Transverse colon (tissue), 4 donors: ENCODE data around the gene CCHCR1. TPM values are rescaled to one million over a fixed set of nuclear protein-coding genes. Genes with fewer than 3 reads are reported as not detected.

Experiments used
- DNase-seq: peaks from one replicate; pipeline ENCODE4 v3.0.0-alpha.2; 2019
- H3K27ac ChIP-seq, 4 donors: fragments of 200-600 bp; sonication (generic); 2 replicates each; pipeline ENCODE4 v1.5.1; 2016 to 2018; ENCODE audit warnings: inconsistent platforms in 4 of 4
- H3K27me3 ChIP-seq: fragments of 200-600 bp; sonication (generic); 2 replicates; pipeline ENCODE4 v1.5.1; 2017; ENCODE audit warnings: inconsistent platforms
- H3K36me3 ChIP-seq, 4 donors: fragments of 200-600 bp; sonication (generic); 2 replicates each; pipeline ENCODE4 v1.5.1; 2017 to 2019; ENCODE audit warnings: inconsistent platforms in 4 of 4
- H3K4me1 ChIP-seq, 4 donors: fragments of 200-600 bp; sonication (generic); 2 replicates each; pipeline ENCODE4 v1.5.1; 2017 to 2020; ENCODE audit warnings: inconsistent platforms in 4 of 4
- H3K4me3 ChIP-seq, 4 donors: fragments of 200-600 bp; sonication (generic); 1 replicate in 1 of 4; 2 replicates in 3 of 4; pipeline versions ENCODE4 v1.5.1 to v1.6.1; 2017 to 2019; ENCODE audit warnings: inconsistent platforms in 4 of 4
- H3K9me3 ChIP-seq, 2 donors: fragments of 200-600 bp; sonication (generic); 2 replicates each; pipeline ENCODE4 v1.5.1; 2017 to 2019; ENCODE audit warnings: inconsistent platforms in 2 of 2
- CTCF ChIP-seq, 5 experiments: fragments of 200-600 bp in 3 of 5; fragments of 450-650 bp in 2 of 5; sonication (generic) in 3 of 5; IDR thresholded peaks; 1 replicate in 2 of 5; 2 replicates in 3 of 5; pipeline ENCODE4 v1.5.1; 2016 to 2017; ENCODE audit warnings: antibody characterized with exemption in 5 of 5, inconsistent platforms in 3 of 5, mild to moderate bottlenecking in 2 of 5, moderate library complexity in 1 of 5
- EP300 ChIP-seq: sonication (generic); formaldehyde crosslinking; IDR thresholded peaks from one replicate; pipeline ENCODE4 v1.6.1; 2017; ENCODE audit warnings: antibody characterized with exemption, low read depth
- POLR2A ChIP-seq: fragments of 450-650 bp; IDR thresholded peaks from one replicate; pipeline ENCODE4 v1.6.1; 2016; ENCODE audit warnings: antibody characterized with exemption, mild to moderate bottlenecking, moderate library complexity
- POLR2AphosphoS5 ChIP-seq, 3 donors: sonication (generic); formaldehyde crosslinking; IDR thresholded peaks; one replicate each; pipeline ENCODE4 v1.6.1; 2016; ENCODE audit warnings: antibody characterized with exemption in 3 of 3
- WGBS, 2 donors: methylation state at CpG; one replicate each; pipeline ENCODE4 v1.1.5; 2018; ENCODE audit warnings: low coverage in 1 of 2; 5-methylcytosine and 5-hydroxymethylcytosine counted together
- in situ Hi-C, 4 donors: fragments of 200-750 bp; cut with MboI; loops; one replicate each; pipeline versions ENCODE4 v1.15.0 to v1.15.1; 2017; ENCODE audit warnings: low sequenced_read_pairs in 3 of 4, low pct_ligation_motif_present in 1 of 4, low pct_unique_long_range_greater_than_20kb in 1 of 4
- intact Hi-C: fragments of 100-400 bp; cut with DNase I; formaldehyde crosslinking; loops from one replicate; pipeline ENCODE4 v1.15.1; 2023; ENCODE audit warnings: low total_unique reads
- total RNA-seq, 4 donors: library from RNA; depleted of rRNA; stranded (reverse); fragments of >200 nt; gene quantifications; one replicate each; pipeline ENCODE4 v1.1.0, GENCODE V29; 2016

CCHCR1 gene
- total RNA-seq, 4 donors from 2014 or later = 15.0 to 44.1 (median 29.9) TPM

GRCh38 chr6:31122791-31123706, 34.6 kb downstream of the CCHCR1 start:
- Histone ChIP-seq H3K27me3 (no peaks in the 10 kb centered on the region), H3K4me3 (no peak overlapping the region), H3K4me1 (peaks cover 0 to 12% (median 4%) of the 10 kb centered on the region in 4 donors), H3K27ac (peak overlapping the region in 2 of 4 donors; percentile 53 to 56), H3K9me3 (no peaks in the 10 kb centered on the region), H3K36me3 (no peaks in the 10 kb centered on the region)
- 17 to 38% methylated on average over 1 to 16 of the region's 16 CpGs for WGBS, 2 donors
- TF ChIP-seq EP300 (no peak), CTCF (IDR thresholded peaks at IDR 0.05) (no peak), POLR2AphosphoS5 (IDR thresholded peaks at IDR 0.05) (no peak), POLR2A (no peak)
- in situ Hi-C loops (no loop called here), intact Hi-C loops (no loop called here)
- no peak for DNase-seq

GRCh38 chr6:31121131-31121790, 36.3 kb downstream of the CCHCR1 start:
- H3K9me3 ChIP-seq = no peaks in the 10 kb centered on the region
- WGBS, 2 donors = 82% methylated on average over 11 of the region's 12 CpGs; no CpG with 5 or more reads in 1 of the 2 donors
- in situ Hi-C loops = no loop called here
- no peaks in the 10 kb centered on the region for H3K27me3 ChIP-seq
- no peak overlapping the region for H3K27ac ChIP-seq
- no peak for TF ChIP-seq POLR2AphosphoS5 (IDR thresholded peaks at IDR 0.05)
- no peak for TF ChIP-seq CTCF (IDR thresholded peaks at IDR 0.05)
- no peak for TF ChIP-seq EP300
- TF ChIP-seq POLR2A = no peak
- no peak overlapping the region for H3K4me3 ChIP-seq
- H3K36me3 ChIP-seq = no peaks in the 10 kb centered on the region
- intact Hi-C loops = no loop called here
- no peak for DNase-seq
- H3K4me1 ChIP-seq = peaks cover 0 to 12% (median 4%) of the 10 kb centered on the region in 4 donors

GRCh38 chr6:31120151-31120915, 37.3 kb downstream of the CCHCR1 start, which contains the start of gene CDSN:
Gene CDSN, minus strand, starts transcription at chr6:31120446. Its CDS starts 27 bp downstream, at chr6:31120419.
- H3K27ac ChIP-seq = no peak within 1 kb of the TSS
- WGBS, 2 donors = 63 to 84% methylated on average over 4 to 26 of the region's 26 CpGs
- H3K9me3 ChIP-seq = no peaks in the 10 kb centered on the region
- H3K27me3 ChIP-seq = no peaks in the 10 kb centered on the region
- TF ChIP-seq POLR2A (no peak), CTCF (IDR thresholded peaks at IDR 0.05) (no peak), POLR2AphosphoS5 (IDR thresholded peaks at IDR 0.05) (no peak)
- H3K4me3 ChIP-seq = no peak within 1 kb of the TSS
- in situ Hi-C loops (no loop called here), intact Hi-C loops (no loop called here)
- DNase-seq = no peak
- H3K36me3 ChIP-seq = no peaks in the 10 kb centered on the region
- H3K4me1 ChIP-seq = peaks cover 0 to 14% (median 7%) of the 10 kb centered on the region in 4 donors
